Heart left ventricle (tissue), 16 donors: ENCODE results near the gene LAMA4. TPM values are rescaled to one million over a fixed set of nuclear protein-coding genes. Genes with fewer than 3 reads are reported as not detected.
A peak's percentile ranks its signal among the peaks of the same experiment; 100 is the strongest.

ENCODE experiments used
- ATAC-seq, 4 donors: fragments of 200-7000 bp; cut with Tn5 transposase; one replicate each; pipeline ENCODE4 v1.9.1; 2020 to 2022; ENCODE audit warnings: moderate library complexity in 4 of 4, mild to moderate bottlenecking in 3 of 4, moderate number of reproducible peaks in 1 of 4
- DNase-seq, 5 donors: peaks; one replicate each; pipeline ENCODE4 v3.0.0-alpha.2; 2020
- H3K27ac ChIP-seq, 12 donors: fragments of 200-600 bp; sonication (generic) in 4 of 12; one replicate each; pipeline versions ENCODE4 v1.5.0 to v1.8.0; 2016 to 2022; ENCODE audit warnings: mild to moderate bottlenecking in 2 of 12
- H3K27me3 ChIP-seq, 9 donors: fragments of 200-600 bp; sonication (generic) in 2 of 9; one replicate each; pipeline versions ENCODE4 v1.5.1 to v1.8.0; 2016 to 2022; ENCODE audit warnings: mild to moderate bottlenecking in 3 of 9
- H3K36me3 ChIP-seq, 9 donors: fragments of 200-600 bp; sonication (generic) in 2 of 9; one replicate each; pipeline versions ENCODE4 v1.5.0 to v1.8.0; 2018 to 2022; ENCODE audit warnings: mild to moderate bottlenecking in 2 of 9
- H3K4me1 ChIP-seq, 12 donors: fragments of 200-600 bp; sonication (generic) in 4 of 12; one replicate each; pipeline versions ENCODE4 v1.5.0 to v1.8.0; 2016 to 2022; ENCODE audit warnings: mild to moderate bottlenecking in 3 of 12
- H3K4me3 ChIP-seq, 12 donors: fragments of 200-600 bp; sonication (generic) in 4 of 12; one replicate each; pipeline versions ENCODE4 v1.5.0 to v1.8.0; 2017 to 2022; ENCODE audit warnings: mild to moderate bottlenecking in 9 of 12, moderate library complexity in 4 of 12
- H3K9me3 ChIP-seq, 12 donors: fragments of 200-600 bp; sonication (generic) in 4 of 12; one replicate each; pipeline versions ENCODE4 v1.5.0 to v1.8.0; 2016 to 2022; ENCODE audit warnings: mild to moderate bottlenecking in 1 of 12
- POLR2A ChIP-seq, 2 donors: fragments of 450-650 bp; IDR thresholded peaks; one replicate each; pipeline ENCODE4 v1.6.1; 2017; ENCODE audit warnings: antibody characterized with exemption in 2 of 2, mild to moderate bottlenecking in 2 of 2, moderate library complexity in 2 of 2
- WGBS, 4 donors: extraction: QIAGEN DNeasy Blood & Tissue Kit in 2 of 4; methylation state at CpG; one replicate each; pipeline versions ENCODE4 v1.1.5 to v1.1.7; 2013 to 2018; 5-methylcytosine and 5-hydroxymethylcytosine counted together
- intact Hi-C, 10 donors: fragments of 100-400 bp; cut with DNase I; formaldehyde crosslinking; loops; one replicate each; pipeline versions ENCODE4 v1.11.1 to v1.14.2; 2022
- polyA plus RNA-seq, 2 donors: library from polyadenylated mRNA; stranded (reverse); fragments of 200-250 nt; gene quantifications; one replicate each; pipeline ENCODE4 v1.2.3, GENCODE V29; 2013
- total RNA-seq, 9 donors: library from RNA; depleted of rRNA in 2 of 9; stranded (reverse); fragments of >200 nt in 2 of 9; fragmentation: NEBNext Ultra II Directional in 3 of 9; extraction: Animal tissue kit (Norgen Biotek cat#: 25700) in 3 of 9; gene quantifications; one replicate each; pipeline versions ENCODE4 v1.1.0 to v1.2.4, GENCODE V29; 2016 to 2023
- TF ChIP-seq, protein P1 (sequence below), 12 donors: fragments of 200-600 bp; sonication (generic) in 4 of 12; IDR thresholded peaks; one replicate each; pipeline versions ENCODE4 v1.5.0 to v1.8.0; 2018 to 2022; ENCODE audit warnings: antibody characterized with exemption in 12 of 12, mild to moderate bottlenecking in 5 of 12
- donor health status: ischemic (EF 13 %, LVEDD 7.1; RV severe dilation, severe dysfunction).
- donor health status: healthy with polysubstance abuse.
- donor health status: DM: no; HTN: yes; CAD: no.
- donor health status: DM: no; HTN: no; CAD: no.
- donor health status: ischemic (EF 25% LVEDD 6.9; RV normal size, moderate dysfunction).
- donor health status: ischemic (EF 25% LVEDD 5.7; RV mildly dilated, moderate dysfunction).
- donor health status: healthy.
- donor health status: DM: yes; HTN: yes; CAD: no.
- donor health status: ischemic (EF 35%, LVEDD 5.7; RV mildly dilated, moderate dysfunction).
- donor health status: nonischemic (EF 11% LVEDD 7.7; RV severe dilation, severe dysfunction).
- donor health status: DM: yes; HTN: yes; CAD: no.
- donor health status: PGD.
- donor health status: ischemic (EF 29% LVEDD 5.4; RV normal size, mild dysfunction).
- donor health status: nonischemic (EF 23%, LVEDD 6.1; RV moderate dilation, normal function).

Gene LAMA4
- total and polyA plus RNA-seq, 11 donors = 23.8 to 132 (median 56.9) TPM

DNA sequence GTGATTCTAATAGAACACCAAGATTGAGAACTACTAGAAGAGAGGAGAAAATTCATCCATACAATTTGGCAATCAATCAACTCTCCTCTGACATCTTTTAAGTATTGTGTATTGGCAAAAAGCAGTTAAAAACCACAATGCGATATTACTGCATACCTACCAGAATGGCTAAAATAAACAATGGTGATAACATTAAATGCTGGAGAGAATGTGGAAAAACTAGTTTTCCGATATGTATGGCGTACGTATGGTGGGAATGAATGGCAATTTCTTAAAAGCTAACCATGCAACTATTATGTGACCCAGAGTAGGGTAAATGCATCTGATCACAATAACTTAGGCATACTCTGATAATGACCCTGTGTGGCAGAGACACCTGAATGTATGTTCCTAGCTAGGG is 29.3 kb upstream of the LAMA4 start:
- no peak overlapping the region for H3K27ac ChIP-seq
- WGBS, 4 donors = 97 to 98% (median 97%) methylated on average over 4 of the region's 4 CpGs
- no peak for DNase-seq
- no peak for ATAC-seq
- H3K9me3 ChIP-seq = no peaks in the 10 kb centered on the region
- intact Hi-C loops = loop anchor here in 3 of 10 donors (2.0 to 10.0 kb wide), 3 partner anchors 99 to 103 kb away; no protein-coding TSS in a partner anchor
- peaks cover 0 to 66% (median 39%) of the 10 kb centered on the region in 12 donors for H3K4me1 ChIP-seq
- H3K4me3 ChIP-seq = no peak overlapping the region
- no peaks in the 10 kb centered on the region for H3K27me3 ChIP-seq
- TF ChIP-seq, protein P1, sequence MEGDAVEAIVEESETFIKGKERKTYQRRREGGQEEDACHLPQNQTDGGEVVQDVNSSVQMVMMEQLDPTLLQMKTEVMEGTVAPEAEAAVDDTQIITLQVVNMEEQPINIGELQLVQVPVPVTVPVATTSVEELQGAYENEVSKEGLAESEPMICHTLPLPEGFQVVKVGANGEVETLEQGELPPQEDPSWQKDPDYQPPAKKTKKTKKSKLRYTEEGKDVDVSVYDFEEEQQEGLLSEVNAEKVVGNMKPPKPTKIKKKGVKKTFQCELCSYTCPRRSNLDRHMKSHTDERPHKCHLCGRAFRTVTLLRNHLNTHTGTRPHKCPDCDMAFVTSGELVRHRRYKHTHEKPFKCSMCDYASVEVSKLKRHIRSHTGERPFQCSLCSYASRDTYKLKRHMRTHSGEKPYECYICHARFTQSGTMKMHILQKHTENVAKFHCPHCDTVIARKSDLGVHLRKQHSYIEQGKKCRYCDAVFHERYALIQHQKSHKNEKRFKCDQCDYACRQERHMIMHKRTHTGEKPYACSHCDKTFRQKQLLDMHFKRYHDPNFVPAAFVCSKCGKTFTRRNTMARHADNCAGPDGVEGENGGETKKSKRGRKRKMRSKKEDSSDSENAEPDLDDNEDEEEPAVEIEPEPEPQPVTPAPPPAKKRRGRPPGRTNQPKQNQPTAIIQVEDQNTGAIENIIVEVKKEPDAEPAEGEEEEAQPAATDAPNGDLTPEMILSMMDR (IDR thresholded peaks at IDR 0.05) = no peak
- TF ChIP-seq POLR2A (IDR thresholded peaks at IDR 0.05) = no peak
- H3K36me3 ChIP-seq = no peaks in the 10 kb centered on the region

DNA sequence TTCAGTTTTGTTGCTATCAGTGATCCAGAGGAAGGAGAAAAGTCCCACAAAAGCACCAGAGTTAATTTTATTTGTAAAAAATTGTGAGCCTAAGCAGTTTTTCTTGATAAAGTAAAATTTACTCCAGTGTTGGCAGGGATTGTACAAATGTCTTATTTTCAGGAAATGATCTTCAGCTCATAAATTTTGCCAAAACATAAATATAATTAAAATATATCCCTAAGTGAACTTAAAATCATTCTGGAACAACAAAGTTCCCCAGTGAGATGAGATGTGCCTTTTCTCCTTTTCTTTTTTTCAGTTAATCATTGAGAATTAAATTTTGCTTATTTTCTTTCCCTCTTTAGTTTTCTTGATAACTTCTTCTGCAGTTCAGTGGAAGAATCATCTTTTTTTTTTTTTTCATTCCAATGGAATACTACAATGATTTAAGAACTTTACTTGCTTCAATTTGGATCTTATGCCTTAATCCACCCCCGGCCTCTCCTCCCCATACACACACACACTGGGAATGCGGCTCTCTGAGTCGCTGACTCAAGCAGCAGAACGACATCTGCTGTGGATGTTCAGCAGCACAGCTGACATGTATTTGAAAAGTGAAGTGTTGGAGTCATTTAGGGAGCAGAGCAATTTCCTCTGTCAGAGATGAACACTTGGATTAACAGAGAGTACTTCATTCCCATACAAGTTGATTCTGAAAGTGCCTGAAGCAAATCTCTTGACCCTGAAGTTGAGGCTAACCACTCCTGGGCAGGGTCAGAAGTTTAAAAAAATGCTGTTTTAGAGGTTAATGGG is 27.7 kb upstream of the LAMA4 start:
- Histone ChIP-seq H3K4me1 (peaks cover 0 to 57% (median 35%) of the 10 kb centered on the region in 12 donors), H3K9me3 (no peaks in the 10 kb centered on the region), H3K36me3 (no peaks in the 10 kb centered on the region), H3K27me3 (no peaks in the 10 kb centered on the region), H3K4me3 (no peak overlapping the region), H3K27ac (peak overlapping the region in 11 of 12 donors; percentile 10 to 70 (median 45))
- DNase-seq = peak in 4 of 5 donors; percentile 72 to 82 (median 78)
- TF ChIP-seq, protein P1 (IDR thresholded peaks at IDR 0.05) = peak in 11 of 12 donors; percentile 25 to 80 (median 52)
- TF ChIP-seq POLR2A (IDR thresholded peaks at IDR 0.05) = no peak
- intact Hi-C loops = loop anchor here in 6 of 10 donors (1.0 to 10.0 kb wide), 4 partner anchors 97 to 102 kb away; no protein-coding TSS in a partner anchor
- ATAC-seq = peak; percentile 84 to 96 (median 94)
- WGBS, 4 donors = 7 to 21% (median 11%) methylated on average over 4 of the region's 4 CpGs

DNA sequence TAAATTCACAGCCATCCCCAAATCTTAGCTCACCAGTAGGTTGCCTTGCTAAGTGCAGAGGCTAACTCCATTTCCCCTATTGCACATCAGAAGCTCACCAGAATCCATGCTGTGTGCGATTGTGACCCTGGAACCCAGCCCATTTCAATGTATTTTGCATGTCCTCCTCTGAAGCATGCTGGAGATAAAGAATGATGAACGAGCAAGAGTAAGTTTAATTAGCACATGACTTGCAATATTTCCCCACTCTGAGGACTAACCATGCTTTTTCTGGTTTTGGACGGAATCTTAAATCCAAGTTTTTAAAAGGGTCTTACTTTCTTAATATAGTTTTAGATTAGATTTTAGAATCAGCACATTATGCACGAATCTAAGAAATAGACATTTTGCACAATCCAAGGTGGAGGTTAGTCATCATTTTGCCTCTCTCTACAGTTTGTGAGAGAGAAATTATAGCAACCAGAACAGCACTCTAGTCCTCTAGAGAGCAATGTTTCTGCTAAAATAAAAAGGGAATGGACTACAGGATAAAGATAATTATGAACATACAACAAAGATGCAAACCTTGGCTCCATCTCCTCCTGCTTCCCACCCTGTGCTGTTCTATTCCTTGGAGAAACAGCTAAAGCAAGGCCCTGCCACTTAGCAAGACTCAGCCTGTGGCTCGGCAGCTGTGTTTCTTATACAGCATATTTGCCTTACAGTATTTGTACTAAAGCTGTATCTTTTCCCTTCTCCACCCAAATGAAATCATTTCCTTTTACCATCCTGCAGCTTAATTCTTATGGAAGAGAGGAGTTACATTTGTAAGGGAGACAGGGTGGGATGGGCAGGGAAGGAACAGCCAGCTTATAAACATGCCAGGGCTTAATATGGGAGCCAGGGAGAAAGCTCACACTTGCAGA is 24.9 kb upstream of the LAMA4 start:
- H3K9me3 ChIP-seq = no peaks in the 10 kb centered on the region
- DNase-seq = no peak
- H3K27me3 ChIP-seq = no peaks in the 10 kb centered on the region
- TF ChIP-seq POLR2A (IDR thresholded peaks at IDR 0.05) = no peak
- TF ChIP-seq, protein P1 (IDR thresholded peaks at IDR 0.05) = no peak
- WGBS, 4 donors = 52 to 68% (median 58%) methylated on average over 5 of the region's 5 CpGs
- peaks cover 0 to 50% (median 28%) of the 10 kb centered on the region in 12 donors for H3K4me1 ChIP-seq
- H3K36me3 ChIP-seq = no peaks in the 10 kb centered on the region
- no peak overlapping the region for H3K4me3 ChIP-seq
- intact Hi-C loops = loop anchor here in 1 of 10 donors (5.0 kb wide), 1 partner anchor 87 kb away; no protein-coding TSS in a partner anchor
- peak overlapping the region in 10 of 12 donors; percentile 31 to 63 (median 54) for H3K27ac ChIP-seq
- peak in 3 of 4 donors; percentile 18 to 36 (median 35) for ATAC-seq
